ENCODE results near the gene CENPN.

The CENPN gene

DNA sequence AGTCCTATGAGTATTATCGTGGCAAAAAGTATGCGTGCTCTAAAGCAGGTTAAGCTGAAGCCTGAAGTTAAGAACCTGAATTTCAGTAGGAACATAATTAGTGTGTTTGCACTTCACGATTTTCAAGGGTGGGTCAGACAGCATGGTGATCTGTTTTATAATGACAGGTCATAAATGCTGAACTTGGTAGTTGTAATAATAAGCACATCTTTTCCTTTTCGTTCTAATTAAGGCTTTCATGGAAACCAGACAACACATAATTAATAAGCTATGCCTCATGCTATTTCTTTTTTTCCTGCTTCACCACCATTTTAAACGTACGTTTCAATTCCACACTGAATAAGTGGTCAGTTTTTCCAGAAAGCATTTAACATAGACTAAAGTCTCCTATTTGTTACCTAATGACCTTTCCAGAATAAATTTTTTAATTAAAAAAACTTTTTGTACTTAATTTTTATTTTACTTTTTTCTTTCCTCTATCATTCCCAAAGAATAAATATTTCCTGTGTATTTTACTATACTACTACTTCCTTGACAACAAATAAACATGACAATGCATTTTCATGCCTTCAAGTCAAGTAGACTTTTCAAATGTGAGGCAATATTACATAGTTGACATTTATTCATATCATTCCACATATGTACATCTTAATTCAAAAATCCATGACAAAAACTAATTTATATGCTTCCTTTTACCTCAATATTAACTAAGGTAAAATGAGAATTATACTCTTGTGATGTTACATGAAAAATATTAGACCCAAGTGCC is 22.7 kb upstream of the CENPN start:
- H3K9me3 Mint-ChIP-seq, result no peaks in the 10 kb centered on the region
- H3K4me3 Mint-ChIP-seq, result no peak overlapping the region
- peaks cover 52% of the 10 kb centered on the region for H3K36me3 Mint-ChIP-seq (ENCODE audit: low read depth)
- H3K27ac Mint-ChIP-seq, result no peak overlapping the region
- peaks cover 18% of the 10 kb centered on the region for H3K4me1 Mint-ChIP-seq (ENCODE audit: low read depth)
- H3K27me3 Mint-ChIP-seq, result no peaks in the 10 kb centered on the region

DNA sequence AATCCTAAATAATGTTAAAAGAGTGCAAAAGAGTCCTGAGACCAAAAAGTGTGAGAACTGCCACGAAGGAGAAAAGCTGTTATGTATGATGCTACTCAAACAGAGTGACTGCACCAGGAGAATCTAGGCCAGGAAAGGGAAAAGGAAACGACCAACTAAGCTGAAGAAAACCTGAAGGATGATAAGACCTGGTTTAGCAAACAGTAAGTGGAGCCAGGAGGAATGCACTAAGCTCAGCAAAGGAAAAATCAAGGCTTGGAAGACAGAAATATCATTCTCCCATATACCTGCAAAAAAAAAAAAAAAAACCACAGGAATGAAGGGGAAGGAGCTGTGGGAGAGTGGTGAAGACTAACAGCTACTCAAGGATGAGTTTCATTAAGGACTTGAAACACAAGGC is 21.4 kb upstream of the CENPN start:
- Mint-ChIP-seq H3K27ac (no peak overlapping the region), H3K4me1 (ENCODE audit: low read depth) (peaks cover 18% of the 10 kb centered on the region), H3K36me3 (ENCODE audit: low read depth) (peaks cover 53% of the 10 kb centered on the region), H3K27me3 (no peaks in the 10 kb centered on the region), H3K9me3 (no peaks in the 10 kb centered on the region), H3K4me3 (no peak overlapping the region)

GRCh38 chr16:80986557-80986956 is 20.5 kb upstream of the CENPN start:
- no peak overlapping the region for H3K4me3 Mint-ChIP-seq
- peak overlapping the region; percentile 50 for H3K27ac Mint-ChIP-seq
- no peaks in the 10 kb centered on the region for H3K27me3 Mint-ChIP-seq
- peaks cover 18% of the 10 kb centered on the region for H3K4me1 Mint-ChIP-seq (ENCODE audit: low read depth)
- H3K9me3 Mint-ChIP-seq, result no peaks in the 10 kb centered on the region
- H3K36me3 Mint-ChIP-seq (ENCODE audit: low read depth), result peaks cover 52% of the 10 kb centered on the region

DNA sequence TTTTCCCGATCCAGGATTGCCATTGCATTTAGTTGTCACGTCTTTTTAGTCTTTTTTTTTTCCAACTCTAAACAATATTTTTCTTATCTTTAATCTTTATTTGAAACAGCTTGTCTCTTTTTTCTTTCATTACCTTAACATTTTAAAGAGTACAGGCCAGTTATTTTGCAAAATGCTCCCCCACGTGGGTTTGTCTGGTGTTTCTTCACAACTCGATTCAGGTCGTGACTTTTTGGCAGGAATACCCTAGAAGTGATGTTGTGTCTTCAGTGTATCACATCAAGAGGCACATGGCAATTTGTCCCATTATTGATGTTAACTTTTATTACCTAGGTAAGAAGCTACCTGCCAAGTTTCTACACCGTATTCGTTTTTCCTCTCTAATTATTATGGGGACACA is 18.3 kb upstream of the CENPN start:
- H3K27ac Mint-ChIP-seq, result no peak overlapping the region
- H3K36me3 Mint-ChIP-seq (ENCODE audit: low read depth), result peaks cover 59% of the 10 kb centered on the region
- no peaks in the 10 kb centered on the region for H3K9me3 Mint-ChIP-seq
- no peak overlapping the region for H3K4me3 Mint-ChIP-seq
- no peaks in the 10 kb centered on the region for H3K27me3 Mint-ChIP-seq
- H3K4me1 Mint-ChIP-seq (ENCODE audit: low read depth), result peaks cover 20% of the 10 kb centered on the region

- peaks cover 59% of the 10 kb centered on the region for H3K36me3 Mint-ChIP-seq (ENCODE audit: low read depth)
- H3K4me3 Mint-ChIP-seq, result no peak overlapping the region
- H3K27me3 Mint-ChIP-seq, result no peaks in the 10 kb centered on the region
- H3K9me3 Mint-ChIP-seq, result no peaks in the 10 kb centered on the region
- H3K27ac Mint-ChIP-seq, result no peak overlapping the region
- H3K4me1 Mint-ChIP-seq (ENCODE audit: low read depth), result peaks cover 29% of the 10 kb centered on the region
Observed at GRCh38 chr16:80989801-80990200, 17.2 kb upstream of the CENPN start.

DNA sequence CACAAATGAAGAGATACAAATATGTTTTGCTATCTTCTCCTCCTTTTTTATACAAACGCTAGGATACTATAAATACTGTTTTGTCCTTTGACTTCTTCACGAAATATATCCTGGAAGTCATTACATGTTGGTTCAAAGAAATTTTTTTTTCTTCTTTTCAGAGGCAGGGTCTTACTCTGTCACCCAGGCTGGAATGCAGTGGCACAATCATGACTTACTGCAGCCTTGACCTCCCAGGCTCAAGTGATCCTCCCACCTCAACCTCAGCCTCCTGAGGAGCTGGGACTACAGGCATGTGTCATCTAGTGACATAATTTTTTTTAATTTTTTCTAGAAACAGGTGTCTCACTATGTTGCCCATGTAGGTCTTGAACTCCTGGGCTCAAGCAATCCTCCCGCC is 16.4 kb upstream of the CENPN start:
- H3K27me3 Mint-ChIP-seq, result no peaks in the 10 kb centered on the region
- H3K9me3 Mint-ChIP-seq, result no peaks in the 10 kb centered on the region
- H3K4me3 Mint-ChIP-seq, result no peak overlapping the region
- H3K27ac Mint-ChIP-seq, result no peak overlapping the region
- H3K4me1 Mint-ChIP-seq (ENCODE audit: low read depth), result peaks cover 29% of the 10 kb centered on the region
- peaks cover 59% of the 10 kb centered on the region for H3K36me3 Mint-ChIP-seq (ENCODE audit: low read depth)

- Mint-ChIP-seq H3K4me1 (ENCODE audit: low read depth) (peaks cover 29% of the 10 kb centered on the region), H3K36me3 (ENCODE audit: low read depth) (peaks cover 60% of the 10 kb centered on the region), H3K27ac (no peak overlapping the region), H3K9me3 (no peaks in the 10 kb centered on the region), H3K27me3 (no peaks in the 10 kb centered on the region), H3K4me3 (no peak overlapping the region)
Observed at GRCh38 chr16:80990978-80991377, 16.0 kb upstream of the CENPN start.

GRCh38 chr16:80991792-80992430 is 15.1 kb upstream of the CENPN start:
- Mint-ChIP-seq H3K9me3 (no peaks in the 10 kb centered on the region), H3K27me3 (no peaks in the 10 kb centered on the region), H3K27ac (no peak overlapping the region)

GRCh38 chr16:80992676-80993293 is 14.2 kb upstream of the CENPN start:
- Mint-ChIP-seq H3K36me3 (ENCODE audit: low read depth) (peaks cover 47% of the 10 kb centered on the region), H3K4me1 (ENCODE audit: low read depth) (peaks cover 30% of the 10 kb centered on the region), H3K27ac (no peak overlapping the region), H3K4me3 (no peak overlapping the region), H3K9me3 (no peaks in the 10 kb centered on the region), H3K27me3 (no peaks in the 10 kb centered on the region)

More at GRCh38 chr16:80991792-80992430, 15.1 kb upstream of the CENPN start:
- peaks cover 27% of the 10 kb centered on the region for H3K4me1 Mint-ChIP-seq (ENCODE audit: low read depth)
- H3K36me3 Mint-ChIP-seq (ENCODE audit: low read depth), result peaks cover 53% of the 10 kb centered on the region
- H3K4me3 Mint-ChIP-seq, result no peak overlapping the region

- no peaks in the 10 kb centered on the region for H3K9me3 Mint-ChIP-seq
- H3K27me3 Mint-ChIP-seq, result no peaks in the 10 kb centered on the region
- H3K27ac Mint-ChIP-seq, result no peak overlapping the region
- H3K36me3 Mint-ChIP-seq (ENCODE audit: low read depth), result peaks cover 47% of the 10 kb centered on the region
- H3K4me3 Mint-ChIP-seq, result no peak overlapping the region
- peaks cover 30% of the 10 kb centered on the region for H3K4me1 Mint-ChIP-seq (ENCODE audit: low read depth)
Observed at GRCh38 chr16:80993307-80993706, 13.7 kb upstream of the CENPN start.

GRCh38 chr16:80993834-80994233 is 13.2 kb upstream of the CENPN start:
- H3K27ac Mint-ChIP-seq, result no peak overlapping the region
- peaks cover 34% of the 10 kb centered on the region for H3K4me1 Mint-ChIP-seq (ENCODE audit: low read depth)
- no peaks in the 10 kb centered on the region for H3K27me3 Mint-ChIP-seq
- H3K36me3 Mint-ChIP-seq (ENCODE audit: low read depth), result peaks cover 49% of the 10 kb centered on the region
- no peaks in the 10 kb centered on the region for H3K9me3 Mint-ChIP-seq
- no peak overlapping the region for H3K4me3 Mint-ChIP-seq

DNA sequence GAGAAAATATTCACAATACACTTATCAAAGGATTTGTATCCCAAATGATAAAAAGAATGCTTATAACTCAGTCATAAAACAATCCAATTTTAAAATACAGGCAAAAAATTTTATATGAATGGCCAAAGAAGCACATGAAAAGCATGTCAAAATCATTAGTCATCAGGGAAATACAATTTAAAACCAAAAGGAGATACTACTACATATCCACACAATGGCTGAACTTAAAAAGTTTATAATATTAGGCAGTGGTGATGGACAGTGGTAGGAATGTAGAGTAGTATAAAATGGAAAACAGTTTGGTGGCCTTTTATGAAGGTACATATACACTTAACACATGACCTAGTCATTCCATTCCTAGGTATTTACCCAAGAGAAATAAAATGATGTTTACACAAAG is 12.6 kb upstream of the CENPN start:
- H3K27me3 Mint-ChIP-seq, result no peaks in the 10 kb centered on the region
- no peak overlapping the region for H3K27ac Mint-ChIP-seq
- no peak overlapping the region for H3K4me3 Mint-ChIP-seq
- peaks cover 54% of the 10 kb centered on the region for H3K36me3 Mint-ChIP-seq (ENCODE audit: low read depth)
- peaks cover 41% of the 10 kb centered on the region for H3K4me1 Mint-ChIP-seq (ENCODE audit: low read depth)
- no peaks in the 10 kb centered on the region for H3K9me3 Mint-ChIP-seq

- H3K36me3 Mint-ChIP-seq (ENCODE audit: low read depth), result peaks cover 55% of the 10 kb centered on the region
- no peaks in the 10 kb centered on the region for H3K27me3 Mint-ChIP-seq
- peaks cover 61% of the 10 kb centered on the region for H3K4me1 Mint-ChIP-seq (ENCODE audit: low read depth)
Observed at GRCh38 chr16:80996688-80997138, 10.3 kb upstream of the CENPN start.

GRCh38 chr16:80997139-80997798 is 9.7 kb upstream of the CENPN start:
- H3K27ac Mint-ChIP-seq, result peak overlapping the region; percentile 91
- H3K36me3 Mint-ChIP-seq (ENCODE audit: low read depth), result peaks cover 57% of the 10 kb centered on the region
- peak overlapping the region; percentile 83 for H3K4me3 Mint-ChIP-seq
- no peaks in the 10 kb centered on the region for H3K27me3 Mint-ChIP-seq
- H3K9me3 Mint-ChIP-seq, result no peaks in the 10 kb centered on the region
- H3K4me1 Mint-ChIP-seq (ENCODE audit: low read depth), result peaks cover 67% of the 10 kb centered on the region

More at GRCh38 chr16:80996688-80997138, 10.3 kb upstream of the CENPN start:
- Mint-ChIP-seq H3K4me3 (peak overlapping the region; percentile 83), H3K9me3 (no peaks in the 10 kb centered on the region), H3K27ac (peak overlapping the region; percentile 91)
